Retinal pigment epithelial cell (primary cell): ENCODE measurements around the gene OSBP.

Experiments used
- DNase-seq: peaks from one replicate; pipeline ENCODE4 v3.0.0-alpha.2; 2010; ENCODE audit warnings: low read depth
- H3K4me3 ChIP-seq: 2 replicates; pipeline ENCODE4 v1.5.1; 2011; ENCODE audit warnings: mild to moderate bottlenecking, low read length, control low read depth, moderate library complexity
- TF ChIP-seq, protein P1 (sequence below): conservative IDR thresholded peaks from 2 replicates; pipeline ENCODE4 v1.5.1; 2011; ENCODE audit warnings: low read depth, low read length, control low read depth, inconsistent platforms

The OSBP gene

DNA sequence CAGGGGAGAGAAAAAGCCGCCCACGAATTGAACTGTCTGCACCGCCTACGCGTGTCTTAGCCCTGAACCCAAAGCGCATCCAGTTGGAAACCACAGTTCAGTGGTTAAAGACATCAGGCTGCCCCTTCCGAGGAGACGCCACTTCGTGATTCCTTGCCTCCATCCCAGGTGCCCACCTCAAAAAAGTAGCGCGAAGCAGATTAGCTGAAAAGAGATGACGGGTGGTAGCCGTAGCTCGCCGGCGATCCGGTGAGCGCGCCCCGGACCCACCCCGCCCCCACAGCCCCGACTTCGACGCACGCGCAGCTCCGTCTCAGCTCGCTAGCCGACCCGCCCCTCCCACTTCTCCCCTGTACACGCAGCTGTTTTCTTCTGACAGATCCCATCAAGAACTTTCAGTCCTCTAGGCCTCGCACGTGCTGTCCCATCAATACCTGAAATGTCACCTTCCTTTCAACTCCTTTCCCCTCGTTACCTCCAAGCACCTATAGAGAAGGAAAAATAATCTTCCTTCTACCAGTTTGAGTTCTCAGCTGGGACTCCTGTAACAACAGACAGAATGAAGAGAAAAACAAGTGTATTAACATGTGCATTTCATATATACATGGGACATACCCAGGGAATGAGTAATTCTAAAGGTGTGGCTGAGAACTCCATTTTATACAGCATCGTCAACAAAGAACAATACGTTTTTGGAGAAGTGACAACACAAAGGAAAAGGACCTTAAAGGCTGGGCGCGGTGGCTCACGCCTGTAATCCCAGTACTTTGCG, 54.7 kb downstream of the OSBP start:
- peak overlapping the region; percentile 84 for H3K4me3 ChIP-seq
- TF ChIP-seq, protein P1, sequence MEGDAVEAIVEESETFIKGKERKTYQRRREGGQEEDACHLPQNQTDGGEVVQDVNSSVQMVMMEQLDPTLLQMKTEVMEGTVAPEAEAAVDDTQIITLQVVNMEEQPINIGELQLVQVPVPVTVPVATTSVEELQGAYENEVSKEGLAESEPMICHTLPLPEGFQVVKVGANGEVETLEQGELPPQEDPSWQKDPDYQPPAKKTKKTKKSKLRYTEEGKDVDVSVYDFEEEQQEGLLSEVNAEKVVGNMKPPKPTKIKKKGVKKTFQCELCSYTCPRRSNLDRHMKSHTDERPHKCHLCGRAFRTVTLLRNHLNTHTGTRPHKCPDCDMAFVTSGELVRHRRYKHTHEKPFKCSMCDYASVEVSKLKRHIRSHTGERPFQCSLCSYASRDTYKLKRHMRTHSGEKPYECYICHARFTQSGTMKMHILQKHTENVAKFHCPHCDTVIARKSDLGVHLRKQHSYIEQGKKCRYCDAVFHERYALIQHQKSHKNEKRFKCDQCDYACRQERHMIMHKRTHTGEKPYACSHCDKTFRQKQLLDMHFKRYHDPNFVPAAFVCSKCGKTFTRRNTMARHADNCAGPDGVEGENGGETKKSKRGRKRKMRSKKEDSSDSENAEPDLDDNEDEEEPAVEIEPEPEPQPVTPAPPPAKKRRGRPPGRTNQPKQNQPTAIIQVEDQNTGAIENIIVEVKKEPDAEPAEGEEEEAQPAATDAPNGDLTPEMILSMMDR, result no peak
- DNase-seq, result no peak

DNA sequence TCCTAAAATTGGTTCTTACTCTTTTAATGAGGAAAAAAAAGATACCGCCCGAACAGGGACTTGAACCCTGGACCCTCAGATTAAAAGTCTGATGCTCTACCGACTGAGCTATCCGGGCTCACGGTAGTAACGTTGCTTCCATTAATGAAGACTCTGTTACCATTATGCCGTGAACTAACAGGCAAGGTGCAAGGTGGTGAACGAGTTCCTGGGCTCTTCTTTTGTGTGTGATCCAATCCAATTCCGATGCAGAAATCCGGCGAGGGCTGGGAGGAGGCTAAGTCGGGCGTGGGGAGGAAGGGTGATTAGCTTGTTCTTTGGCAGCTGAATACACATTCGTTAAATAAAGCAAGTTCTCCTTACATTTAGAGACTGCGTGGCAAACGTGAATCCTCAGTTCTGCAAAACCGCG, 55.3 kb downstream of the OSBP start:
- TF ChIP-seq, protein P1, result no peak
- DNase-seq, result no peak

DNA sequence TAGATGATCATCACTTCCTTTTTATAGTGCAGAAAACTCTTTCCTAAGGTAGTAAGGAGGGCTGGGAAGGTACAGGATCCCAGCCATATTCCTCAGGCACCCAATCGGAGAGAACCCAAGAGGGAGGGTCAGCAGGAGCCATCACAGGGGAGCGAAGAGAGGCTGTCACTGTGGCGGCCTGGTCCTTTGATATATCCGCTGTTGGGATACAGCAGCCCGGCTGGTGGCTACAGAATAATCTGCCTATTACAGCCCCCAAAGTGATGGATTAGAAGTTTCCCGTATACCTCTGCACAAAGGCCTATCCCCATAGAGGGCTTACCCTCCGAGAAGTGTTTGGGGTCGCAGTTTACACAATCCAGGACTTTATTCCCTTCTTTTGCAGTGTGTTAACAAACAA, 55.7 kb downstream of the OSBP start:
- TF ChIP-seq, protein P1, result no peak
- DNase-seq, result no peak
- H3K4me3 ChIP-seq, result peak overlapping the region; percentile 16

More for the DNA sequence above, 55.3 kb downstream of the OSBP start:
- H3K4me3 ChIP-seq, result peak overlapping the region; percentile 84

DNA sequence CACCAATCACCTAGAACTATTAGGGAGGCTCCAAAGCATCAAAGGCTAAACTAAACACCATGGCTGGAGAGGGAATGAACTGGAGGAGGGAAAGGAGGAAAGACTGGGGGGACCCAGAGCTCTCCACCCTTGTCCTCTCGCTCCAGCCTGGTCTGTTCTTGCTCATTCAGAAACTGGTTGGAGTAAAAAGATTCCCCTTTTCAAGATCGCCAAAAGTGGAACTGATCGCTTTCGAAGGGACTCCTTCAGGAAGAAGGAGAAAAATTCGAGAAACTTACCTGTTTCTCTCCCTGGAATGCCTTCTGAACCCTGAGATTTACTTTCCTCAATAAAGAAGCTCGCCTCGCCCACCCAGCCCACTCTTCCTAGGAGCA, 57.3 kb downstream of the OSBP start:
- H3K4me3 ChIP-seq, result peak overlapping the region; percentile 1
- no peak for DNase-seq
- TF ChIP-seq, protein P1, result no peak

DNA sequence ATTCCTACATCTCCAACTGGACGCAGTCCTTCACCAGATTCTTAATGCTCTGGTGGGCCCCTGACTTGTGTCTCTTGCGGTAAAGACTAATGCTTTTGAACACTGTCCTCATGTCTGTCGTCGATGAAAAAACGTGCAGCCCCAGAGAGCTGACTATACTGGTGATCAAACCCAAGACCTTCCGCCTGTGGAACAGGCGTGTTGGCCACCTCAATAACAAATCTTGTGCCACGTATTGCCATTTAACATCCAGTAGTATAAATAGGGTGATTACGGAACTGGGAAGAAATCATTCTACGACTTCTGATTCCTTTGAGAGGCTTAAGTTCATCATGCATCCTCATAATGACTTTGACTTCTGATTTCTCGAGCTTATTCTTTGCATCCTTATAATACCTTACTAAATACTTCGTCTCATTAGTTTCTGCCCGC, 58.6 kb downstream of the OSBP start:
- DNase-seq, result no peak
- H3K4me3 ChIP-seq, result peak overlapping the region; percentile 80
- TF ChIP-seq, protein P1, result no peak

DNA sequence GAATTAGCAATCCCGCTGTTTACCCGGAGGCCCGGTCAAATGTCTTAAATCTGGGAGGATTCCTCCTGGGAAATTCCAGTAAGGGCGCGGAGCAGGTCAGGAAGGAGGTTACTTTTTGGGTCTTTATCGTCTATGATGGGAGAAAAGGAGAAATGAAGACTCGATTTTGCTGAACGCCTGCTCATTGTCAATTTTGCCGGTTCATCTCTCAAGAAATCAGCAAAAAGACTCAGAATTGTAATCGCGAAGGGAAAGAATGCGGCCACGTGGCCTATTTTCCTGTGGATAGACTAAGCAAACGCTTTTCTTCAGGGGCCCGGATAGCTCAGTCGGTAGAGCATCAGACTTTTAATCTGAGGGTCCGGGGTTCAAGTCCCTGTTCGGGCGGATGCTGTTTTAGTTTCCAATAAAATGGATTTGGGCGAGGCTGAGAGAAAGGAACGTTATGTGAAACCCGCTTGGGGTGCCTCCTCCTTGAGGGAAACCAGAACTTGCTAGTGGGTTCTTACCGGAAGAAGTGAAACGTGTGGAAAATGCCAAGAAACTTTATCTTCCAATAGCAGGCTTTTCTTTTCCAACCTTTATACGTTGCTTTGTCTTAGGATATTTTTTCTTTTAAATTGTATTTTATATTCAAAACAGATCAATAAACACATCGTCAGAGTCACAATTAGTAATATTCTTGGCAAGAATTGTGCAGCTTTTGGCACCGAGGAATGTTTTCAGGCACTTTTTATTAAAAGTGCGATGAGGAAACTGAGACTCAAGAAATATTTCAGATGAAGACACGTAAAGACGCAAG, 59.3 kb downstream of the OSBP start:
- TF ChIP-seq, protein P1, result no peak
- DNase-seq, result no peak
- H3K4me3 ChIP-seq, result peak overlapping the region; percentile 80

DNA sequence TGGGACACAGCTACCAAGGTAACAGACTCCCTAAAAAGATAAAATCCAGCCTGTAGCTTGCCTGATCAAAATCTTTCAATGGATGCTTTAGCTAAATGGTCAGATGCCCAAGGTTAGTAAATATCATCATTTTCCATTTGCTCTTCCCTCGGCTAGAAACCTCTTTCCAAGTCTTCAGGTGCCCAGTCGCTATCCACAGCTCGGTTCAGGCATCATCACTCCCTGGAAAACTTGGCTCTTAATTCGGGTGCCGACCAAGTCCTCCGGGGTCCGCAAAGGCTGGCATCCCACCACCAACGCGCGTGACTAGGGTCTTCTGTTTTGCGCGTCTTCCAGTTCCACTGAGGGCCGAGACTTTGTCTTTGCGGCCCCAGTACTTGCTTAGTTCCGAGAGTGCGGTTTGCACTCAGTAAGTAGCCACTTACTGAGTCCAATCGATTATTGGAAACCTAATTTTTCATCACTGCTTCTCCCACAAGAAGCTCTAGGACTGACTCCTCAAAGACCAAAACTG, 59.9 kb downstream of the OSBP start:
- DNase-seq, result no peak
- H3K4me3 ChIP-seq, result peak overlapping the region; percentile 80
- TF ChIP-seq, protein P1, result no peak
